ENCODE results near the gene FZD10. TPM values are rescaled to one million over a fixed set of nuclear protein-coding genes. Genes with fewer than 3 reads are reported as not detected.
A peak's percentile ranks its signal among the peaks of the same experiment; 100 is the strongest.

FZD10 gene
- total and polyA plus RNA-seq, 7 experiments from 2014 or later: not detected

DNA sequence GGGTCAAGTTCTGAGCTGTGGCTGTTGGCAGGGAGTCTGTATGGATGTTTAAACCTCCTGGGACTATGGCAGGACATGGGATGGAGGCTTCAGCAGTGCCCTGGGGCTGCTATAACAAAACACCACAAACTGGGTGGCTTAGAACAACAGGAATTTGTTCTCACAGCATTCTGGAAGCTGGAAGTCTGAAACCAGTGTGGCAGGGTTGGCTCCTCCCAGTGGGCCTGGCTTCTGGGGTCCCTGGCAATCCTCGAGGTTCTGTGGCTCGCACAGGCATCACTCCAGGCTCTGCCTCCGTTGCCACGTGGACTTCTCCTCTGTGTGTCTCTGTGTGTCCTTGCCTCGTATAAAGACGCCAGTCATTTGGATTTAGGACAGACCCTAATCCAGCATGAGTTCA lies 39.9 kb downstream of the FZD10 start:
- H3K27ac ChIP-seq (ENCODE audit: low read depth, low read length): no peak overlapping the region
- intact Hi-C loops (cut with micrococcal nuclease): no loop called here
- no peaks in the 10 kb centered on the region for H3K4me1 Mint-ChIP-seq
- no peaks in the 10 kb centered on the region for H3K27me3 ChIP-seq (ENCODE audit: control insufficient read depth in 2 of 2, insufficient read depth in 2 of 2, low read length in 2 of 2)
- no peaks in the 10 kb centered on the region for H3K36me3 ChIP-seq (ENCODE audit: control insufficient read depth in 2 of 3, insufficient read depth in 3 of 3, low read length in 3 of 3)
- no peak overlapping the region for H3K4me3 Mint-ChIP-seq
- H3K36me3 Mint-ChIP-seq: no peaks in the 10 kb centered on the region
- POLR2A ChIA-PET: no interaction called here
- H3K9me3 ChIP-seq (ENCODE audit: control insufficient read depth in 2 of 3, low read length in 3 of 3): no peaks in the 10 kb centered on the region
- CTCF ChIA-PET: no interaction called here
- no peak overlapping the region for H3K4me3 ChIP-seq (ENCODE audit: low read length)
- peaks cover 0 to 38% (median 15%) of the 10 kb centered on the region in 5 donors for H3K27me3 Mint-ChIP-seq
- H3K27ac Mint-ChIP-seq: no peak overlapping the region
- ATAC-seq: no peak
- no peaks in the 10 kb centered on the region for H3K4me1 ChIP-seq (ENCODE audit: control insufficient read depth in 2 of 2, insufficient read depth in 2 of 2, low read length in 2 of 2)
- DNase-seq: no peak
- peaks cover 0 to 6% (median 2%) of the 10 kb centered on the region in 11 donors for H3K9me3 Mint-ChIP-seq

GRCh38 chr12:130203151-130203550 lies 40.9 kb downstream of the FZD10 start:
- ChIA-PET CTCF (interaction anchor here (0.6 kb wide), 1 partner anchor 28 kb away, joined by 3 read pairs; no protein-coding TSS in a partner anchor), POLR2A (no interaction called here)
- H3K9me3 ChIP-seq (ENCODE audit: control insufficient read depth in 2 of 3, low read length in 3 of 3): no peaks in the 10 kb centered on the region
- peaks cover 0 to 42% (median 15%) of the 10 kb centered on the region in 5 donors for H3K27me3 Mint-ChIP-seq
- no peak overlapping the region for H3K27ac Mint-ChIP-seq
- no peak overlapping the region for H3K4me3 Mint-ChIP-seq
- H3K4me3 ChIP-seq (ENCODE audit: low read length): no peak overlapping the region
- intact Hi-C loops (cut with micrococcal nuclease): no loop called here
- no peaks in the 10 kb centered on the region for H3K4me1 ChIP-seq (ENCODE audit: control insufficient read depth in 2 of 2, insufficient read depth in 2 of 2, low read length in 2 of 2)
- peaks cover 1 to 12% (median 4%) of the 10 kb centered on the region in 11 donors for H3K9me3 Mint-ChIP-seq
- H3K4me1 Mint-ChIP-seq: no peaks in the 10 kb centered on the region
- no peak overlapping the region for H3K27ac ChIP-seq (ENCODE audit: low read depth, low read length)
- ATAC-seq (no peak), DNase-seq (no peak)
- H3K27me3 ChIP-seq (ENCODE audit: control insufficient read depth in 2 of 2, insufficient read depth in 2 of 2, low read length in 2 of 2): no peaks in the 10 kb centered on the region
- H3K36me3 ChIP-seq (ENCODE audit: control insufficient read depth in 2 of 3, insufficient read depth in 3 of 3, low read length in 3 of 3): no peaks in the 10 kb centered on the region
- H3K36me3 Mint-ChIP-seq: no peaks in the 10 kb centered on the region

GRCh38 chr12:130204541-130204953 lies 42.3 kb downstream of the FZD10 start:
- H3K9me3 ChIP-seq (ENCODE audit: control insufficient read depth in 2 of 3, low read length in 3 of 3): no peaks in the 10 kb centered on the region
- Mint-ChIP-seq H3K36me3 (no peaks in the 10 kb centered on the region), H3K9me3 (peaks cover 1 to 18% (median 5%) of the 10 kb centered on the region in 11 donors), H3K4me3 (no peak overlapping the region), H3K4me1 (no peaks in the 10 kb centered on the region), H3K27me3 (peaks cover 0 to 41% (median 11%) of the 10 kb centered on the region in 5 donors), H3K27ac (peak overlapping the region in 1 of 9 donors; percentile 52)
- H3K4me3 ChIP-seq (ENCODE audit: low read length): no peak overlapping the region
- no peak overlapping the region for H3K27ac ChIP-seq (ENCODE audit: low read depth, low read length)
- DNase-seq (no peak), ATAC-seq (no peak)
- H3K27me3 ChIP-seq (ENCODE audit: control insufficient read depth in 2 of 2, insufficient read depth in 2 of 2, low read length in 2 of 2): no peaks in the 10 kb centered on the region
- intact Hi-C loops (cut with micrococcal nuclease): no loop called here
- ChIA-PET CTCF (no interaction called here), POLR2A (no interaction called here)
- H3K4me1 ChIP-seq (ENCODE audit: control insufficient read depth in 2 of 2, insufficient read depth in 2 of 2, low read length in 2 of 2): no peaks in the 10 kb centered on the region
- no peaks in the 10 kb centered on the region for H3K36me3 ChIP-seq (ENCODE audit: control insufficient read depth in 2 of 3, insufficient read depth in 3 of 3, low read length in 3 of 3)

GRCh38 chr12:130205495-130205894 lies 43.2 kb downstream of the FZD10 start:
- CTCF ChIA-PET: interaction anchor here (0.5 kb wide), 1 partner anchor 170 kb away, joined by 3 read pairs; no protein-coding TSS in a partner anchor
- ATAC-seq: no peak

GRCh38 chr12:130212384-130212989 lies 50.2 kb downstream of the FZD10 start:
- no peak overlapping the region for H3K27ac ChIP-seq (ENCODE audit: low read depth, low read length)
- no peaks in the 10 kb centered on the region for H3K27me3 ChIP-seq (ENCODE audit: control insufficient read depth in 2 of 2, insufficient read depth in 2 of 2, low read length in 2 of 2)
- H3K36me3 Mint-ChIP-seq: peaks cover 0 to 17% (median 2%) of the 10 kb centered on the region in 5 donors
- no peaks in the 10 kb centered on the region for H3K9me3 ChIP-seq (ENCODE audit: control insufficient read depth in 2 of 3, low read length in 3 of 3)
- H3K4me1 ChIP-seq (ENCODE audit: control insufficient read depth in 2 of 2, insufficient read depth in 2 of 2, low read length in 2 of 2): no peaks in the 10 kb centered on the region
- peak overlapping the region in 1 of 9 donors; percentile 19 for H3K27ac Mint-ChIP-seq
- H3K9me3 Mint-ChIP-seq: peaks cover 1 to 19% (median 7%) of the 10 kb centered on the region in 11 donors
- intact Hi-C loops (cut with micrococcal nuclease): no loop called here
- peaks cover 0 to 62% (median 31%) of the 10 kb centered on the region in 5 donors for H3K27me3 Mint-ChIP-seq
- H3K36me3 ChIP-seq (ENCODE audit: control insufficient read depth in 2 of 3, insufficient read depth in 3 of 3, low read length in 3 of 3): no peaks in the 10 kb centered on the region
- ATAC-seq (no peak), DNase-seq (no peak)
- H3K4me1 Mint-ChIP-seq: peaks cover 0 to 11% (median 0%) of the 10 kb centered on the region in 7 donors
- ChIA-PET POLR2A (no interaction called here), CTCF (interaction anchor here (0.6 kb wide), 1 partner anchor 42 kb away, joined by 3 read pairs; no protein-coding TSS in a partner anchor)
- peak overlapping the region in 1 of 10 donors; percentile 4 for H3K4me3 Mint-ChIP-seq
- H3K4me3 ChIP-seq (ENCODE audit: low read length): no peak overlapping the region

More at GRCh38 chr12:130205495-130205894, 43.2 kb downstream of the FZD10 start:
- H3K4me1 Mint-ChIP-seq: no peaks in the 10 kb centered on the region
- Histone ChIP-seq H3K4me1 (ENCODE audit: control insufficient read depth in 2 of 2, insufficient read depth in 2 of 2, low read length in 2 of 2) (no peaks in the 10 kb centered on the region), H3K27ac (ENCODE audit: low read depth, low read length) (no peak overlapping the region), H3K36me3 (ENCODE audit: control insufficient read depth in 2 of 3, insufficient read depth in 3 of 3, low read length in 3 of 3) (no peaks in the 10 kb centered on the region), H3K4me3 (ENCODE audit: low read length) (no peak overlapping the region), H3K9me3 (ENCODE audit: control insufficient read depth in 2 of 3, low read length in 3 of 3) (no peaks in the 10 kb centered on the region), H3K27me3 (ENCODE audit: control insufficient read depth in 2 of 2, insufficient read depth in 2 of 2, low read length in 2 of 2) (no peaks in the 10 kb centered on the region)
- peaks cover 0 to 38% (median 13%) of the 10 kb centered on the region in 5 donors for H3K27me3 Mint-ChIP-seq
- DNase-seq: no peak
- no peak overlapping the region for H3K27ac Mint-ChIP-seq
- H3K9me3 Mint-ChIP-seq: peaks cover 1 to 18% (median 5%) of the 10 kb centered on the region in 11 donors
- H3K36me3 Mint-ChIP-seq: no peaks in the 10 kb centered on the region
- no peak overlapping the region for H3K4me3 Mint-ChIP-seq
- POLR2A ChIA-PET: no interaction called here
- intact Hi-C loops (cut with micrococcal nuclease): no loop called here

- ATAC-seq: no peak
- H3K4me1 Mint-ChIP-seq: peaks cover 0 to 11% (median 0%) of the 10 kb centered on the region in 7 donors
- POLR2A ChIA-PET: no interaction called here
- H3K9me3 Mint-ChIP-seq: peaks cover 3 to 18% (median 7%) of the 10 kb centered on the region in 11 donors
- H3K27me3 Mint-ChIP-seq: peaks cover 0 to 61% (median 33%) of the 10 kb centered on the region in 5 donors
- intact Hi-C loops (cut with micrococcal nuclease): no loop called here
- DNase-seq: no peak
- CTCF ChIA-PET: interaction anchor here (0.6 kb wide), 1 partner anchor 42 kb away, joined by 3 read pairs; no protein-coding TSS in a partner anchor
- no peak overlapping the region for H3K4me3 ChIP-seq (ENCODE audit: low read length)
- no peak overlapping the region for H3K4me3 Mint-ChIP-seq
- H3K36me3 ChIP-seq (ENCODE audit: control insufficient read depth in 2 of 3, insufficient read depth in 3 of 3, low read length in 3 of 3): no peaks in the 10 kb centered on the region
- H3K36me3 Mint-ChIP-seq: peaks cover 0 to 19% (median 3%) of the 10 kb centered on the region in 5 donors
- H3K27ac Mint-ChIP-seq: no peak overlapping the region
- no peaks in the 10 kb centered on the region for H3K4me1 ChIP-seq (ENCODE audit: control insufficient read depth in 2 of 2, insufficient read depth in 2 of 2, low read length in 2 of 2)
- H3K27ac ChIP-seq (ENCODE audit: low read depth, low read length): no peak overlapping the region
- H3K27me3 ChIP-seq (ENCODE audit: control insufficient read depth in 2 of 2, insufficient read depth in 2 of 2, low read length in 2 of 2): no peaks in the 10 kb centered on the region
- no peaks in the 10 kb centered on the region for H3K9me3 ChIP-seq (ENCODE audit: control insufficient read depth in 2 of 3, low read length in 3 of 3)
Observed at GRCh38 chr12:130213249-130213648, 51.0 kb downstream of the FZD10 start.

Measured in naive thymus-derived CD4-positive, alpha-beta T cell (primary cell).